K562 (cell line): ENCODE results near the gene TSPAN3. TPM values are rescaled to one million over a fixed set of nuclear protein-coding genes. Genes with fewer than 3 reads are reported as not detected.

Source experiments
- ATAC-seq: fragments of 200-7000 bp; cut with Tn5 transposase; 3 replicates; pipeline ENCODE4 v1.9.1; 2020; ENCODE audit warnings: moderate library complexity
- BruUV-seq: library from RNA; stranded (reverse); fragments of 400-500 nt; replicated peaks from 2 replicates; lab custom pipeline; 2021; lab: Mats Ljungman, UMichigan
- CTCF ChIA-PET: fragments of 300-600 bp; formaldehyde crosslinking; extraction: SDS; loops from one replicate; lab custom pipeline; 2021; ENCODE audit warnings: low intra/inter-chr PET ratio; lab: Yijun Ruan, JAX
- POLR2A ChIA-PET: fragments of 300-600, 350-650 bp; sonication (Branson Sonifier 250); formaldehyde crosslinking; extraction: SDS; loops from one replicate; lab custom pipeline; 2021; ENCODE audit warnings: antibody characterized with exemption, inconsistent platforms; lab: Yijun Ruan, JAX
- DNase-seq, 4 experiments: peaks; one replicate each; pipeline versions ENCODE4 v3.0.0 to v3.0.0-alpha.2; 2011 to 2018; ENCODE audit warnings: low spot score in 3 of 4, mixed read lengths in 3 of 4; ENCODE audit errors: extremely low read depth in 1 of 4
- FAIRE-seq: peaks from 2 replicates; lab custom pipeline; 2011; peaks lifted over from hg19 to GRCh38; lab: Jason Lieb, UNC
- H2AFZ ChIP-seq: 2 replicates; pipeline ENCODE4 v1.6.0; 2011; ENCODE audit warnings: low read depth, low read length, control low read depth, inconsistent platforms
- H3K27ac ChIP-seq: fragments of 200-600 bp; 3 replicates; pipeline ENCODE4 v1.8.0; 2011; ENCODE audit warnings: low read depth, mild to moderate bottlenecking, control low read depth, inconsistent platforms, low read length, moderate library complexity, mixed read lengths; ENCODE audit errors: extremely low read depth
- H3K27me3 ChIP-seq, 2 experiments: fragments of 300-600 bp in 1 of 2; 2 replicates in 1 of 2; 3 replicates in 1 of 2; pipeline versions ENCODE4 v1.6.0 to v1.8.0; 2011; ENCODE audit warnings: inconsistent platforms in 2 of 2, low read length in 2 of 2, mild to moderate bottlenecking in 1 of 2, mixed read lengths in 1 of 2, moderate library complexity in 1 of 2; ENCODE audit not compliant: control insufficient read depth in 2 of 2, insufficient read depth in 2 of 2
- H3K36me3 ChIP-seq: fragments of 300-600 bp; 3 replicates; pipeline ENCODE4 v1.8.0; 2011; ENCODE audit warnings: mild to moderate bottlenecking, low read length, inconsistent platforms; ENCODE audit not compliant: control insufficient read depth, insufficient read depth
- H3K4me1 ChIP-seq, 2 experiments: fragments of 200-600 bp in 1 of 2; replicated peaks in 1 of 2; 2 replicates in 1 of 2; 3 replicates in 1 of 2; pipeline versions ENCODE4 v1.5.1 to v1.8.0; 2011; ENCODE audit warnings: inconsistent platforms in 2 of 2, low read length in 2 of 2, mild to moderate bottlenecking in 1 of 2, mixed read lengths in 1 of 2, moderate library complexity in 1 of 2; ENCODE audit not compliant: control insufficient read depth in 2 of 2, insufficient read depth in 2 of 2
- H3K4me2 ChIP-seq: 2 replicates; pipeline ENCODE4 v1.6.1; 2011; ENCODE audit warnings: low read length, control low read depth, inconsistent platforms, mixed read lengths; ENCODE audit not compliant: insufficient read depth
- H3K4me3 ChIP-seq: fragments of 200-600 bp; sonication (generic), shearing (Covaris generic); 2 replicates; pipeline ENCODE4 v1.5.1; 2016; ENCODE audit warnings: control low read depth, inconsistent platforms
- H3K79me2 ChIP-seq: fragments of 200-600 bp; 3 replicates; pipeline ENCODE4 v1.8.0; 2011; ENCODE audit warnings: low read length, inconsistent platforms; ENCODE audit not compliant: control insufficient read depth, insufficient read depth
- H3K9ac ChIP-seq, 2 experiments: 2 replicates each; pipeline versions ENCODE4 v1.6.0 to v1.6.1; 2011; ENCODE audit warnings: low read depth in 2 of 2, low read length in 2 of 2, control low read depth in 1 of 2, inconsistent platforms in 1 of 2, mild to moderate bottlenecking in 1 of 2, mixed read lengths in 1 of 2; ENCODE audit not compliant: insufficient read depth in 1 of 2
- H3K9me1 ChIP-seq: one replicate; pipeline ENCODE4 v1.6.0; 2011; ENCODE audit warnings: inconsistent platforms, mild to moderate bottlenecking, low read length, moderate library complexity; ENCODE audit not compliant: control insufficient read depth, insufficient read depth
- H3K9me3 ChIP-seq: replicated peaks from 2 replicates; pipeline ENCODE4 v1.5.1; 2011; ENCODE audit warnings: low read depth, low read length, inconsistent platforms; ENCODE audit not compliant: control insufficient read depth, insufficient read depth
- H4K20me1 ChIP-seq: replicated peaks from 2 replicates; pipeline ENCODE4 v1.6.1; 2011; ENCODE audit warnings: low read length, inconsistent platforms, mixed read lengths; ENCODE audit not compliant: control insufficient read depth, insufficient read depth
- HMG20A ChIP-seq: fragments of 450-650 bp; formaldehyde crosslinking; conservative IDR thresholded peaks from 2 replicates; pipeline ENCODE4 v1.4.0; 2020; ENCODE audit warnings: mild to moderate bottlenecking, mixed read lengths
- SOX6 ChIP-seq: fragments of 450-650 bp; IDR thresholded peaks from 2 replicates; pipeline ENCODE4 v1.6.1; 2014; ENCODE audit warnings: mild to moderate bottlenecking
- ZKSCAN8 ChIP-seq: fragments of 200-800 bp; sonication (Bioruptor generic); IDR thresholded peaks from 2 replicates; pipeline ENCODE4 v1.6.1; 2016; ENCODE audit warnings: missing genetic modification characterization, missing compliant biosample characterization
- ZSCAN32 ChIP-seq: fragments of 450-650 bp; formaldehyde crosslinking; IDR thresholded peaks from 2 replicates; pipeline ENCODE4 v1.4.0; 2020; ENCODE audit warnings: mild to moderate bottlenecking, moderate library complexity
- WGBS: fragments of 100-300 bp; shearing (Covaris generic); methylation state at CpG from one replicate; pipeline ENCODE4 v1.1.6; 2016; ENCODE audit warnings: low coverage, mixed read lengths; ENCODE audit not compliant: insufficient coverage; ENCODE audit errors: missing lambda C conversion rate; 5-methylcytosine and 5-hydroxymethylcytosine counted together
- in situ Hi-C: fragments of 300-500 bp; cut with MboI; formaldehyde crosslinking; loops from 4 replicates; pipeline ENCODE4 v1.15.0; 2018; ENCODE audit warnings: inconsistent platforms, mixed read lengths
- intact Hi-C: fragments of 100-400 bp; cut with micrococcal nuclease; formaldehyde crosslinking; loops from 2 replicates; pipeline ENCODE4 v1.14.2; 2022
- polyA plus RNA-seq, 8 experiments: library from polyadenylated mRNA; depleted of rRNA in 4 of 8; stranded (reverse) in 5 of 8; unstranded in 3 of 8; fragments of >200 nt; fragmentation: Nextera tagmentation in 2 of 8; fragmentation: Illumina TruSeq in 1 of 8; extraction: Ambion mirVana in 2 of 8; extraction: Trizol in 1 of 8; gene quantifications; 2 replicates each; pipeline versions ENCODE4 v1.2.1 to v1.2.3, GENCODE V29; 2011 to 2014; ENCODE audit warnings: inconsistent platforms in 1 of 8, missing spikeins in 1 of 8
- total RNA-seq, 7 experiments: library from RNA; depleted of rRNA in 6 of 7; stranded (reverse); fragments of >200 nt in 6 of 7; fragmentation: Illumina TruSeq in 2 of 7; extraction: Trizol in 2 of 7; gene quantifications; 2 replicates each; pipeline versions ENCODE4 v1.2.1 to v1.2.3, GENCODE V29; 2011 to 2021; ENCODE audit warnings: low replicate concordance in 1 of 7
- TF ChIP-seq, protein P1 (sequence below): sonication (generic); formaldehyde crosslinking; IDR thresholded peaks from 2 replicates; pipeline ENCODE4 v1.8.1; 2023; ENCODE audit warnings: mild to moderate bottlenecking, missing genetic modification reagents, moderate library complexity
- TF ChIP-seq, protein P2 (sequence below): fragments of 250-450 bp; sonication (Bioruptor Pico); IDR thresholded peaks from 2 replicates; pipeline ENCODE4 v1.4.0; 2020; ENCODE audit warnings: mild to moderate bottlenecking, moderate library complexity

Gene TSPAN3
- total and polyA plus RNA-seq, 9 of the 15 experiments (the other 6 are each of a cell fraction or from before 2014, with no cell fraction given), result 14.3 to 144 (median 71.1) TPM

DNA sequence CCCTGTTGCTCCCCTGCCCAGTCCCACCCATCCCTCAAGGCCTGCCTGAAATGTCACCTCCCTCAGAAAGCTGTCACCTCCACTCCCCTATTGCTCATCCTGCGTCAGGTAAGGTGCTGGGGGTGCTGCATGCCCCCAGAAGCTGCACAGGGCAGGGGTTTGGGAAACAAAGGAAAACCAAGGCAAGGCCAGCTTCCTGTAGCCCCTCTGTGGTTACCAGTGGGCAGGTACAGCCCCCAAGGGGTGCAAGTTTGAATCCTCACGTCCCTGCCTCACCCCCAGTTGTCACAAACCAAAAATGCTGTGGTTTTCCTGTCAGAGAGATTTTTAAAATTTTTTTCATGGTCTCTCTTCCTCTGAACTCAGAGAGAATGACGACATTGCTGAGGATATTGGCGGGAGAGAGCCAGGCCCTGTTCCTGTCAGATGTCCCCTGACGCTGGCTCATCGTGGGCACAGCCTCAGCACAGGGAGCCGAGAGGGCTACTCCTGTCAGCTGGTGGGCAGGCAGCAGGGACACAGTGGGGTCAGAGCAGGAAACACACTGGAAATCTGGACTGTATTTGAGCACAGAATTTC lies 49.0 kb downstream of the TSPAN3 start:
- H3K79me2 ChIP-seq, result no peaks in the 10 kb centered on the region
- TF ChIP-seq, protein P1, sequence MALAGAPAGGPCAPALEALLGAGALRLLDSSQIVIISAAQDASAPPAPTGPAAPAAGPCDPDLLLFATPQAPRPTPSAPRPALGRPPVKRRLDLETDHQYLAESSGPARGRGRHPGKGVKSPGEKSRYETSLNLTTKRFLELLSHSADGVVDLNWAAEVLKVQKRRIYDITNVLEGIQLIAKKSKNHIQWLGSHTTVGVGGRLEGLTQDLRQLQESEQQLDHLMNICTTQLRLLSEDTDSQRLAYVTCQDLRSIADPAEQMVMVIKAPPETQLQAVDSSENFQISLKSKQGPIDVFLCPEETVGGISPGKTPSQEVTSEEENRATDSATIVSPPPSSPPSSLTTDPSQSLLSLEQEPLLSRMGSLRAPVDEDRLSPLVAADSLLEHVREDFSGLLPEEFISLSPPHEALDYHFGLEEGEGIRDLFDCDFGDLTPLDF (CRISPR knock-in tag), result no peak
- H3K9me3 ChIP-seq, result no peaks in the 10 kb centered on the region
- 3% methylated on average over 5 of the region's 7 CpGs for WGBS
- BruUV-seq, result no TSS peak
- DNase-seq (no peak), FAIRE-seq (no peak), ATAC-seq (no peak)
- H4K20me1 ChIP-seq, result peaks cover 13% of the 10 kb centered on the region; the same call in 1 of the 2 replicates
- no peak overlapping the region for H3K4me3 ChIP-seq
- POLR2A ChIA-PET, result interaction anchor here (1.0 kb wide), 1 partner anchor 691 kb away, joined by 4 read pairs; no protein-coding TSS in a partner anchor
- H3K9me1 ChIP-seq, result no peaks in the 10 kb centered on the region
- H2AFZ ChIP-seq, result no peak overlapping the region
- no peak overlapping the region for H3K27ac ChIP-seq
- H3K9ac ChIP-seq, result no peak overlapping the region
- H3K4me1 ChIP-seq, result peaks cover 0 to 12% of the 10 kb centered on the region in 2 experiments; a peak in 2 of 5 replicates
- H3K27me3 ChIP-seq, result peaks cover 2 to 53% of the 10 kb centered on the region in 2 experiments; a peak in 4 of 5 replicates
- CTCF ChIA-PET, result no interaction called here
- intact Hi-C loops, result loop anchor here (5.0 to 10.0 kb wide), 4 partner anchors 85 to 473 kb away; no protein-coding TSS in a partner anchor
- in situ Hi-C loops, result loop anchor here (10.0 kb wide), 1 partner anchor 483 kb away; no protein-coding TSS in a partner anchor
- H3K36me3 ChIP-seq, result no peaks in the 10 kb centered on the region
- no peak overlapping the region for H3K4me2 ChIP-seq

DNA sequence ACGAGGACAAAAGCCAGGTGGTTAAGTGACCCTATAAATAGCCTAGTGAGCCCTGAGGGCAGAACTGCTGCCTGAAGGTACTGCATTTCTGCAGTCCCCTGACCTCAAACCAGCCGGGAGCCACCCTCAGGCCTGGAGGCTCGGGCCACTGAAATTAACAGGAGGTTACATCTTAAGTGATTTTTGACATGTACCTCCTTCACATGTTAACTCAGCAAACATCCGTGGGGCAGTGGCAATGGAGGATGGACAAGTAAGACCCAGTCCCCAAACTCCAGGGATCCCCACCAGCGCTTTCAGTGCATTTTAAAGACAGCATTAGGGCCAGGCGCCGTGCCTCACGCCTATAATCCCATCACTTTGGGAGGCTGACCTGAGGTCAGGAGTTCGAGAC lies 49.8 kb downstream of the TSPAN3 start:
- no TSS peak for BruUV-seq
- H3K4me1 ChIP-seq, result peaks cover 0 to 12% of the 10 kb centered on the region in 2 experiments; a peak in 2 of 5 replicates
- no peak overlapping the region for H3K27ac ChIP-seq
- no peak overlapping the region for H3K9ac ChIP-seq
- ATAC-seq, result no peak
- no peaks in the 10 kb centered on the region for H3K79me2 ChIP-seq
- FAIRE-seq, result no peak
- in situ Hi-C loops (loop anchor here (10.0 kb wide), 1 partner anchor 484 kb away; no protein-coding TSS in a partner anchor), intact Hi-C loops (loop anchor here (5.0 to 10.0 kb wide), 4 partner anchors 86 to 474 kb away; no protein-coding TSS in a partner anchor)
- H3K9me3 ChIP-seq, result no peaks in the 10 kb centered on the region
- WGBS, result 6% methylated on average over 9 of the region's 9 CpGs
- no peak for DNase-seq
- H3K4me2 ChIP-seq, result no peak overlapping the region
- POLR2A ChIA-PET, result no interaction called here
- H3K4me3 ChIP-seq, result no peak overlapping the region
- 0 out of 2 replicates have a peak, but pooled peaks cover 11% of the 10 kb centered on the region for H4K20me1 ChIP-seq
- no peaks in the 10 kb centered on the region for H3K36me3 ChIP-seq
- H3K27me3 ChIP-seq, result peaks cover 2 to 53% of the 10 kb centered on the region in 2 experiments; a peak in 4 of 5 replicates
- CTCF ChIA-PET, result no interaction called here
- H3K9me1 ChIP-seq, result no peaks in the 10 kb centered on the region
- H2AFZ ChIP-seq, result no peak overlapping the region
- TF ChIP-seq HMG20A, result no peak
- TF ChIP-seq ZSCAN32 (CRISPR knock-in tag), result no peak
- TF ChIP-seq, protein P2, sequence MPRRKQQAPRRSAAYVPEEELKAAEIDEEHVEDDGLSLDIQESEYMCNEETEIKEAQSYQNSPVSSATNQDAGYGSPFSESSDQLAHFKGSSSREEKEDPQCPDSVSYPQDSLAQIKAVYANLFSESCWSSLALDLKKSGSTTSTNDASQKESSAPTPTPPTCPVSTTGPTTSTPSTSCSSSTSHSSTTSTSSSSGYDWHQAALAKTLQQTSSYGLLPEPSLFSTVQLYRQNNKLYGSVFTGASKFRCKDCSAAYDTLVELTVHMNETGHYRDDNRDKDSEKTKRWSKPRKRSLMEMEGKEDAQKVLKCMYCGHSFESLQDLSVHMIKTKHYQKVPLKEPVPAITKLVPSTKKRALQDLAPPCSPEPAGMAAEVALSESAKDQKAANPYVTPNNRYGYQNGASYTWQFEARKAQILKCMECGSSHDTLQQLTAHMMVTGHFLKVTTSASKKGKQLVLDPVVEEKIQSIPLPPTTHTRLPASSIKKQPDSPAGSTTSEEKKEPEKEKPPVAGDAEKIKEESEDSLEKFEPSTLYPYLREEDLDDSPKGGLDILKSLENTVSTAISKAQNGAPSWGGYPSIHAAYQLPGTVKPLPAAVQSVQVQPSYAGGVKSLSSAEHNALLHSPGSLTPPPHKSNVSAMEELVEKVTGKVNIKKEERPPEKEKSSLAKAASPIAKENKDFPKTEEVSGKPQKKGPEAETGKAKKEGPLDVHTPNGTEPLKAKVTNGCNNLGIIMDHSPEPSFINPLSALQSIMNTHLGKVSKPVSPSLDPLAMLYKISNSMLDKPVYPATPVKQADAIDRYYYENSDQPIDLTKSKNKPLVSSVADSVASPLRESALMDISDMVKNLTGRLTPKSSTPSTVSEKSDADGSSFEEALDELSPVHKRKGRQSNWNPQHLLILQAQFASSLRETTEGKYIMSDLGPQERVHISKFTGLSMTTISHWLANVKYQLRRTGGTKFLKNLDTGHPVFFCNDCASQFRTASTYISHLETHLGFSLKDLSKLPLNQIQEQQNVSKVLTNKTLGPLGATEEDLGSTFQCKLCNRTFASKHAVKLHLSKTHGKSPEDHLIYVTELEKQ (CRISPR knock-in tag), result no peak
- no peak for TF ChIP-seq ZKSCAN8 (CRISPR knock-in tag)
- TF ChIP-seq SOX6, result no peak
